ENCODE results near the gene SLCO3A1. TPM values are rescaled to one million over a fixed set of nuclear protein-coding genes. Genes with fewer than 3 reads are reported as not detected.

SLCO3A1 gene
- total RNA-seq, 1 experiment from 2014 or later, result 5.1 TPM

DNA sequence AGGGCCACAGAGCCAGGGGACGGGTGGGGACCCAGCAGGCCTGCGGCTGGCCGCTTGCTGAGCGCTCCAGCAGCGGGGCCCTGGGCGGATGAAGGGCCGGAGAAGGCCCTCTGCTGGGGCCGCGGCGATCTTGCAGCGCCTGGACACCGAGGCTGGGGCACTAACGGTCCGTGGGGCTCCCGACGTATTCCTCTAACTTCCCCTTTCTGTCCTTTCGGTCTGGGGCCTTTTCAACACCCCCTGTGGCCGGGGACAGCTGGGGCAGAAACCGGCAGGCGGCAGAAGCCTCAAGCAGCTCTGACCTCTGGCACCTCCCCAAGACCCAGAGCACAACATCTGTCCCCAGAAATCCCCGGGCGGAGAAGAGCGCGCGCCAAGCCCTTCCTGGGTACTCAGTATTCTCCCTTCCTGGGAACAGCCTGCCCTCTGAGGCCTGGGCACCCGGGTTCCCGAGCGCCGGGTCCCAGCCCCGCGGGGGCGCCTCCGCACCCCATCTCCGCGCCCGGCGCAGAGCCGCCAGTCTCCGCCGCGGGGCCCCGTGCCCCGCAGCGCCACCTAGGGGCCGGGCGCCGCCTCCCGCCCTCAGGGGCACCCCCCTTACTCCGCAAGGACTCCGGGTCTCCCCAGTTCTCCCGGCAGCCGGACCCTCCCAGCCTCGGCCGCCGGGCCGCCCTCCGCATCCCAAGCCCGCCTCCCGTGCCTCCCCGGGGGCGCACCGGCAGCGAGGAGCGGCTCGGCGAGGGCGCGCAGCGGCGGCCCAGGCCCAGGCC lies 582 bp upstream of the SLCO3A1 start:
- Histone ChIP-seq H3K9me3 (ENCODE audit: control insufficient read depth in 1 of 2, insufficient read depth in 1 of 2, low read depth in 1 of 2, low read length in 2 of 2) (no peaks in the 10 kb centered on the region), H3K9ac (ENCODE audit: low read length) (0 out of 2 replicates have a peak overlapping the region, but pooled peaks have one; percentile 21), H3K9me2 (ENCODE audit: insufficient read depth) (no peaks in the 10 kb centered on the region), H3K36me3 (ENCODE audit: control insufficient read depth in 1 of 2, insufficient read depth in 2 of 2, low read length in 2 of 2) (no peaks in the 10 kb centered on the region), H3K27ac (ENCODE audit: low read depth, low read length) (no peak overlapping the region; the same call in 1 of the 2 replicates), H4K20me1 (ENCODE audit: insufficient read depth) (no peaks in the 10 kb centered on the region), H3K4me1 (ENCODE audit: control insufficient read depth in 1 of 2, insufficient read depth in 2 of 2, low read length in 2 of 2) (peaks cover 0 to 16% of the 10 kb centered on the region in 2 experiments; a peak in 2 of 4 replicates), H3K27me3 (ENCODE audit: insufficient read depth, low read length) (peaks cover 11% of the 10 kb centered on the region; the same call in 1 of the 2 replicates), H3K4me3 (replicated peaks in 1 of 2; ENCODE audit: low read depth in 1 of 2, low read length in 2 of 2) (peak overlapping the region; percentile 51 to 65), H2AFZ (ENCODE audit: low read depth, low read length, poor library complexity, severe bottlenecking) (peak overlapping the region; percentile 98), H3K79me2 (ENCODE audit: insufficient read depth, low read length) (no peaks in the 10 kb centered on the region), H3K4me2 (ENCODE audit: low read length) (peak overlapping the region; percentile 95)
- ChIA-PET POLR2A (no interaction called here), RAD21 (ENCODE audit: low non-redundant PET in 1 of 2, low total read pairs in 2 of 2, uncharacterized antibody in 2 of 2, unreplicated experiment in 2 of 2) (interaction anchor here in 1 of 2 experiments (0.8 kb wide), 1 partner anchor 225 kb away, joined by 4 read pairs; no protein-coding TSS in a partner anchor), CTCF (interaction anchor here (1.0 to 1.3 kb wide), 4 partner anchors 9 to 550 kb away, joined by 3 to 6 read pairs (median 6); no protein-coding TSS in a partner anchor)
- no TSS peak for BruUV-seq (replicated peaks)
- TF ChIP-seq YY1 (IDR thresholded peaks at IDR 0.05; ENCODE audit: extremely low read depth, insufficient replicate concordance, low read depth, low read length), result peak; percentile 21
- TF ChIP-seq RAD21 (IDR thresholded peaks at IDR 0.05; ENCODE audit: low read depth), result peak; percentile 52
- TF ChIP-seq, protein P1, sequence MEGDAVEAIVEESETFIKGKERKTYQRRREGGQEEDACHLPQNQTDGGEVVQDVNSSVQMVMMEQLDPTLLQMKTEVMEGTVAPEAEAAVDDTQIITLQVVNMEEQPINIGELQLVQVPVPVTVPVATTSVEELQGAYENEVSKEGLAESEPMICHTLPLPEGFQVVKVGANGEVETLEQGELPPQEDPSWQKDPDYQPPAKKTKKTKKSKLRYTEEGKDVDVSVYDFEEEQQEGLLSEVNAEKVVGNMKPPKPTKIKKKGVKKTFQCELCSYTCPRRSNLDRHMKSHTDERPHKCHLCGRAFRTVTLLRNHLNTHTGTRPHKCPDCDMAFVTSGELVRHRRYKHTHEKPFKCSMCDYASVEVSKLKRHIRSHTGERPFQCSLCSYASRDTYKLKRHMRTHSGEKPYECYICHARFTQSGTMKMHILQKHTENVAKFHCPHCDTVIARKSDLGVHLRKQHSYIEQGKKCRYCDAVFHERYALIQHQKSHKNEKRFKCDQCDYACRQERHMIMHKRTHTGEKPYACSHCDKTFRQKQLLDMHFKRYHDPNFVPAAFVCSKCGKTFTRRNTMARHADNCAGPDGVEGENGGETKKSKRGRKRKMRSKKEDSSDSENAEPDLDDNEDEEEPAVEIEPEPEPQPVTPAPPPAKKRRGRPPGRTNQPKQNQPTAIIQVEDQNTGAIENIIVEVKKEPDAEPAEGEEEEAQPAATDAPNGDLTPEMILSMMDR (IDR thresholded peaks at IDR 0.05 in 2 of 3, conservative IDR thresholded peaks at IDR 0.05 in 1 of 3; ENCODE audit: borderline replicate concordance in 1 of 3, insufficient read depth in 1 of 3, low read depth in 2 of 3, low read length in 2 of 3), result peak; percentile 43 to 70 (median 60)
- TF ChIP-seq, protein P2, sequence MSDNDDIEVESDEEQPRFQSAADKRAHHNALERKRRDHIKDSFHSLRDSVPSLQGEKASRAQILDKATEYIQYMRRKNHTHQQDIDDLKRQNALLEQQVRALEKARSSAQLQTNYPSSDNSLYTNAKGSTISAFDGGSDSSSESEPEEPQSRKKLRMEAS (IDR thresholded peaks at IDR 0.05), result no peak
- DNase-seq (ENCODE audit: low read depth, low spot score) (no peak), ATAC-seq (peak; percentile 80)
- intact Hi-C loops (cut with micrococcal nuclease), result loop anchor here (1.0 to 5.0 kb wide), 3 partner anchors 146 to 550 kb away; no protein-coding TSS in a partner anchor

All from HCT116 (cell line).